Parathyroid adenoma (tissue), 2 donors: ENCODE results near the gene MREG.

ENCODE experiments used
- H2AFZ ChIP-seq: fragments of 300-600 bp; sonication (generic); one replicate; pipeline ENCODE4 v1.7.0; 2017; ENCODE audit warnings: antibody characterized with exemption, mild to moderate bottlenecking
- H3K27ac ChIP-seq: fragments of 300-600 bp; sonication (generic); one replicate; pipeline ENCODE4 v1.7.0; 2017
- H3K27me3 ChIP-seq: fragments of 300-600 bp; sonication (generic); one replicate; pipeline ENCODE4 v1.7.0; 2017; ENCODE audit warnings: low read length; ENCODE audit not compliant: control insufficient read depth, insufficient read depth
- H3K36me3 ChIP-seq: fragments of 300-600 bp; sonication (generic); one replicate; pipeline ENCODE4 v1.7.0; 2017; ENCODE audit warnings: low read length; ENCODE audit not compliant: control insufficient read depth, insufficient read depth
- H3K4me1 ChIP-seq: fragments of 300-600 bp; sonication (generic); one replicate; pipeline ENCODE4 v1.7.0; 2017; ENCODE audit warnings: control low read depth
- H3K4me2 ChIP-seq: fragments of 300-600 bp; sonication (generic); one replicate; pipeline ENCODE4 v1.7.0; 2017; ENCODE audit warnings: low read length
- H3K4me3 ChIP-seq: fragments of 300-600 bp; sonication (generic); one replicate; pipeline ENCODE4 v1.7.0; 2017; ENCODE audit warnings: low read depth, low read length
- H3K79me2 ChIP-seq: fragments of 300-600 bp; sonication (generic); one replicate; pipeline ENCODE4 v1.7.0; 2017; ENCODE audit warnings: control low read depth
- H3K9ac ChIP-seq: fragments of 300-600 bp; sonication (generic); one replicate; pipeline ENCODE4 v1.7.0; 2017; ENCODE audit warnings: mild to moderate bottlenecking
- H3K9me3 ChIP-seq: fragments of 300-600 bp; sonication (generic); one replicate; pipeline ENCODE4 v1.7.0; 2017; ENCODE audit warnings: low read length; ENCODE audit not compliant: control insufficient read depth
- CTCF ChIP-seq: fragments of 300-600 bp; sonication (generic); IDR thresholded peaks from one replicate; pipeline ENCODE4 v1.7.0; 2017; ENCODE audit warnings: antibody characterized with exemption, mild to moderate bottlenecking
- donor health status: primary hyperparathyroidism.

The MREG gene

GRCh38 chr2:216024779-216025336, 11.5 kb upstream of the MREG start:
- no peaks in the 10 kb centered on the region for H3K79me2 ChIP-seq

GRCh38 chr2:216023055-216023648, 9.8 kb upstream of the MREG start:
- Histone ChIP-seq H3K9ac (no peak overlapping the region), H3K4me3 (no peak overlapping the region), H2AFZ (no peak overlapping the region), H3K36me3 (no peaks in the 10 kb centered on the region), H3K9me3 (no peaks in the 10 kb centered on the region), H3K4me1 (no peaks in the 10 kb centered on the region), H3K79me2 (no peaks in the 10 kb centered on the region), H3K4me2 (no peak overlapping the region), H3K27me3 (no peaks in the 10 kb centered on the region), H3K27ac (no peak overlapping the region)
- peak; percentile 65 for TF ChIP-seq CTCF

More at GRCh38 chr2:216024779-216025336, 11.5 kb upstream of the MREG start:
- Histone ChIP-seq H3K36me3 (no peaks in the 10 kb centered on the region), H3K4me1 (no peaks in the 10 kb centered on the region), H3K4me2 (no peak overlapping the region), H3K9me3 (no peaks in the 10 kb centered on the region), H3K4me3 (no peak overlapping the region), H3K9ac (no peak overlapping the region), H3K27me3 (no peaks in the 10 kb centered on the region), H2AFZ (no peak overlapping the region), H3K27ac (no peak overlapping the region)
- TF ChIP-seq CTCF, result no peak

- Histone ChIP-seq H3K27me3 (no peaks in the 10 kb centered on the region), H2AFZ (no peak overlapping the region), H3K4me3 (no peak overlapping the region), H3K4me1 (no peaks in the 10 kb centered on the region), H3K36me3 (no peaks in the 10 kb centered on the region), H3K27ac (no peak overlapping the region), H3K79me2 (no peaks in the 10 kb centered on the region), H3K4me2 (no peak overlapping the region), H3K9me3 (no peaks in the 10 kb centered on the region), H3K9ac (no peak overlapping the region)
- TF ChIP-seq CTCF, result no peak
Observed at GRCh38 chr2:216021768-216022565, 8.6 kb upstream of the MREG start.

GRCh38 chr2:216018709-216019108, 5.4 kb upstream of the MREG start:
- Histone ChIP-seq H2AFZ (no peak overlapping the region), H3K36me3 (no peaks in the 10 kb centered on the region), H3K27me3 (no peaks in the 10 kb centered on the region), H3K79me2 (no peaks in the 10 kb centered on the region), H3K9me3 (no peaks in the 10 kb centered on the region), H3K4me1 (no peaks in the 10 kb centered on the region), H3K27ac (no peak overlapping the region), H3K9ac (no peak overlapping the region), H3K4me3 (no peak overlapping the region), H3K4me2 (no peak overlapping the region)
- TF ChIP-seq CTCF, result no peak
